Neural progenitor cell (in vitro differentiated cells): ENCODE measurements around the gene EXOSC5. TPM values are rescaled to one million over a fixed set of nuclear protein-coding genes. Genes with fewer than 3 reads are reported as not detected.

ENCODE experiments used
- DNase-seq: peaks from one replicate; pipeline ENCODE4 v3.0.0-alpha.2; 2016; ENCODE audit warnings: low spot score
- H2AFZ ChIP-seq: fragments of 200-600 bp; sonication (generic); replicated peaks from 2 replicates; pipeline ENCODE4 v1.6.1; 2016; ENCODE audit warnings: antibody characterized with exemption
- H3F3A ChIP-seq: fragments of 200-600 bp; sonication (generic); 2 replicates; pipeline ENCODE4 v1.6.1; 2016; ENCODE audit warnings: antibody characterized with exemption, low read depth
- H3K27ac ChIP-seq: fragments of 200-600 bp; sonication (generic); 2 replicates; pipeline ENCODE4 v1.5.1; 2016; ENCODE audit warnings: mild to moderate bottlenecking
- H3K27me3 ChIP-seq: fragments of 200-600 bp; sonication (generic); 2 replicates; pipeline ENCODE4 v1.6.1; 2016; ENCODE audit warnings: mild to moderate bottlenecking, moderate library complexity
- H3K36me3 ChIP-seq: fragments of 200-600 bp; sonication (generic); 2 replicates; pipeline ENCODE4 v1.5.1; 2016
- H3K4me1 ChIP-seq: fragments of 200-600 bp; sonication (generic); 2 replicates; pipeline ENCODE4 v1.6.1; 2016; ENCODE audit warnings: mixed run types
- H3K4me2 ChIP-seq: fragments of 200-600 bp; sonication (generic); 2 replicates; pipeline ENCODE4 v1.6.1; 2016
- H3K4me3 ChIP-seq: fragments of 200-600 bp; sonication (generic); 2 replicates; pipeline ENCODE4 v1.5.1; 2016
- H3K79me2 ChIP-seq: fragments of 200-600 bp; sonication (generic); 2 replicates; pipeline ENCODE4 v1.6.1; 2016; ENCODE audit warnings: low read depth
- H3K9ac ChIP-seq: fragments of 200-600 bp; sonication (generic); 2 replicates; pipeline ENCODE4 v1.6.1; 2016
- H3K9me3 ChIP-seq: fragments of 200-600 bp; sonication (generic); 2 replicates; pipeline ENCODE4 v1.5.1; 2016; ENCODE audit warnings: low read depth
- H4K20me1 ChIP-seq: fragments of 200-600 bp; sonication (generic); 2 replicates; pipeline ENCODE4 v1.6.1; 2016; ENCODE audit warnings: low read depth
- H3K27ac Mint-ChIP-seq: 3 replicates; pipeline ENCODE4 v1.8.0; 2021; ENCODE audit warnings: mixed read lengths
- H3K27me3 Mint-ChIP-seq: 2 replicates; pipeline ENCODE4 v1.8.0; 2022; ENCODE audit warnings: low read depth, mild to moderate bottlenecking, inconsistent platforms, moderate library complexity, mixed read lengths; ENCODE audit not compliant: insufficient read depth
- H3K36me3 Mint-ChIP-seq: 3 replicates; pipeline ENCODE4 v1.8.0; 2021; ENCODE audit warnings: mixed read lengths
- H3K4me1 Mint-ChIP-seq: 3 replicates; pipeline ENCODE4 v1.8.0; 2021; ENCODE audit warnings: mixed read lengths
- H3K4me3 Mint-ChIP-seq: 3 replicates; pipeline ENCODE4 v1.8.0; 2021; ENCODE audit warnings: mild to moderate bottlenecking, moderate library complexity, mixed read lengths
- H3K9me3 Mint-ChIP-seq: 3 replicates; pipeline ENCODE4 v1.8.0; 2020; ENCODE audit warnings: mixed read lengths
- EZH2 ChIP-seq: fragments of 200-600 bp; sonication (generic); IDR thresholded peaks from 2 replicates; pipeline ENCODE4 v1.6.1; 2017; ENCODE audit warnings: antibody characterized with exemption, mild to moderate bottlenecking, moderate library complexity
- EZH2phosphoT487 ChIP-seq: fragments of 200-600 bp; sonication (generic); IDR thresholded peaks from 2 replicates; pipeline ENCODE4 v1.6.1; 2017; ENCODE audit warnings: antibody characterized with exemption
- total RNA-seq: library from RNA; depleted of rRNA; stranded (reverse); fragments of >200 nt; gene quantifications from 2 replicates; pipeline ENCODE4 v1.2.3, GENCODE V29; 2015; ENCODE audit warnings: low replicate concordance
- TF ChIP-seq, protein P1 (sequence below): fragments of 200-600 bp; sonication (generic); IDR thresholded peaks from 2 replicates; pipeline ENCODE4 v1.5.1; 2017; ENCODE audit warnings: antibody characterized with exemption, mild to moderate bottlenecking

The EXOSC5 gene
- total RNA-seq, 1 donor from 2014 or later, result 10.3 TPM

GRCh38 chr19:41363753-41364523 lies 33.2 kb downstream of the EXOSC5 start, which contains the start of gene B9D2:
Gene B9D2, minus strand, starts transcription at chr19:41364149. Its CDS starts 630 bp downstream, at chr19:41363519.
- TF ChIP-seq, protein P1, sequence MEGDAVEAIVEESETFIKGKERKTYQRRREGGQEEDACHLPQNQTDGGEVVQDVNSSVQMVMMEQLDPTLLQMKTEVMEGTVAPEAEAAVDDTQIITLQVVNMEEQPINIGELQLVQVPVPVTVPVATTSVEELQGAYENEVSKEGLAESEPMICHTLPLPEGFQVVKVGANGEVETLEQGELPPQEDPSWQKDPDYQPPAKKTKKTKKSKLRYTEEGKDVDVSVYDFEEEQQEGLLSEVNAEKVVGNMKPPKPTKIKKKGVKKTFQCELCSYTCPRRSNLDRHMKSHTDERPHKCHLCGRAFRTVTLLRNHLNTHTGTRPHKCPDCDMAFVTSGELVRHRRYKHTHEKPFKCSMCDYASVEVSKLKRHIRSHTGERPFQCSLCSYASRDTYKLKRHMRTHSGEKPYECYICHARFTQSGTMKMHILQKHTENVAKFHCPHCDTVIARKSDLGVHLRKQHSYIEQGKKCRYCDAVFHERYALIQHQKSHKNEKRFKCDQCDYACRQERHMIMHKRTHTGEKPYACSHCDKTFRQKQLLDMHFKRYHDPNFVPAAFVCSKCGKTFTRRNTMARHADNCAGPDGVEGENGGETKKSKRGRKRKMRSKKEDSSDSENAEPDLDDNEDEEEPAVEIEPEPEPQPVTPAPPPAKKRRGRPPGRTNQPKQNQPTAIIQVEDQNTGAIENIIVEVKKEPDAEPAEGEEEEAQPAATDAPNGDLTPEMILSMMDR, result no peak
- no peak for TF ChIP-seq EZH2
- TF ChIP-seq EZH2phosphoT487, result no peak
- Histone ChIP-seq H3K27me3 (no peaks in the 10 kb centered on the region), H3K79me2 (peaks cover 25% of the 10 kb centered on the region), H3K9me3 (no peaks in the 10 kb centered on the region), H3F3A (no peaks in the 10 kb centered on the region), H4K20me1 (no peaks in the 10 kb centered on the region), H3K4me3 (peak within 1 kb of the TSS; percentile 79), H3K4me1 (no peaks in the 10 kb centered on the region), H2AFZ (peak within 1 kb of the TSS; percentile 92), H3K27ac (peak within 1 kb of the TSS; percentile 73), H3K4me2 (peak within 1 kb of the TSS; percentile 84), H3K36me3 (no peaks in the 10 kb centered on the region), H3K9ac (peak within 1 kb of the TSS; percentile 72)
- peak within 1 kb of the TSS; percentile 100 for H3K27ac Mint-ChIP-seq
- peak within 1 kb of the TSS; percentile 97 for H3K4me3 Mint-ChIP-seq
- H3K4me1 Mint-ChIP-seq, result peaks cover 13% of the 10 kb centered on the region
- peak; percentile 99 for DNase-seq
- peaks cover 5% of the 10 kb centered on the region for H3K27me3 Mint-ChIP-seq
- H3K36me3 Mint-ChIP-seq, result peaks cover 5% of the 10 kb centered on the region
- H3K9me3 Mint-ChIP-seq, result no peaks in the 10 kb centered on the region

DNA sequence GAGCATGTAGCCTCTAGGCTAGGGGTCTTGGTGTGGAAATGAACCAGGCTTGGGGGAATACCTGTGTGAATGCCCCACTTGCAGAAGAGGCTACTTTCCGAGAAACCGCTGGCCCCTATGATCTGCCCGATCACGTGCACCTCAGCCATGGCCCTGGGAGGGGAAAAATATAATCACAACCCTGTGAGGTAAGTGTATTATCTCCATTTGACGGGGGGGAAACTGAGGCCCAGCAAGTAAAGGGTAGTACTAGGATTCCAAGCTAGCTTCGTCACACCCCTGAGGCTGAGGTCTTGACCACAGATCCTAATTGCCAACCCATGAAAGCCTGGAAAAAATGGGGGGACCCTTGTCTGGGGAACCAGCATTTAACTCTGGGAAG lies 33.8 kb downstream of the EXOSC5 start:
- Mint-ChIP-seq H3K4me1 (peaks cover 13% of the 10 kb centered on the region), H3K27ac (peak overlapping the region; percentile 100), H3K9me3 (no peaks in the 10 kb centered on the region), H3K27me3 (peaks cover 4% of the 10 kb centered on the region), H3K4me3 (peak overlapping the region; percentile 97), H3K36me3 (peaks cover 5% of the 10 kb centered on the region)
- peak overlapping the region; percentile 79 for H3K4me3 ChIP-seq
- H3K36me3 ChIP-seq, result no peaks in the 10 kb centered on the region
- no peaks in the 10 kb centered on the region for H3K27me3 ChIP-seq
- H4K20me1 ChIP-seq, result no peaks in the 10 kb centered on the region
- H3K4me1 ChIP-seq, result no peaks in the 10 kb centered on the region
- DNase-seq, result no peak
- peak overlapping the region; percentile 71 for H3K4me2 ChIP-seq
- H2AFZ ChIP-seq, result peak overlapping the region; percentile 92
- H3K9me3 ChIP-seq, result no peaks in the 10 kb centered on the region
- no peaks in the 10 kb centered on the region for H3F3A ChIP-seq
- no peak overlapping the region for H3K9ac ChIP-seq
- TF ChIP-seq EZH2 (no peak), EZH2phosphoT487 (no peak)
- TF ChIP-seq, protein P1, result no peak
- peaks cover 25% of the 10 kb centered on the region for H3K79me2 ChIP-seq
- H3K27ac ChIP-seq, result no peak overlapping the region

DNA sequence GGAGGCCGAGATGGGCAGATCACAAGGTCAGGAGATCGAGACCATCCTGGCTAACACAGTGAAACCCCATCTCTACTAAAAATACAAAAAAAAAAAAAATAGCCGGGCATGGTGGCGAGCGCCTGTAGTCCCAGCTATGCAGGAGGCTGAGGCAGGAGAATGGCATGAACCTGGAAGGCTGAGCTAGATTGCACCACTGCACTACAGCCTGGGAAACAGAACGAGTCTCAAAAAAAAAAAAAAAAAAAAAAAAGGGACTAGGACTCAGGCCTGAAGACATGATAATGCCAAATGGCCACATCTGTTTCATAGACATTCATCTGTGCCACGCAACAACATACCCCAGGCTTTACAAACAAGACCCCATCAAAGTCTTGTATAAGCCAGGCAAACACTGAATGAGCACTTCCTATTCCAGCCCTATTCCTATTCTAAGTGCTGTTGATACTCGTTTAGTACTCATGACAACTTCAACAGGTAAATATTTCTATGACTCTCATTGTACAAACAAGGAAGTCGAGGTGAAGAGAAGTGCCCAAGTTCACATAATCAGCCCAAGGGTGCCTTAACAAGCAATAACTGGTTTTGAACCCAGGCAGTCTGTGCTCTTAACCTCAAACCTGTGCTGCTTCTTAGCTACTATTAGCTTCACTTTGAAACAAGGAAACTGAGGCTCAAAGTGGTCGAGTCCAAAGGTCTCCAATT lies 34.9 kb downstream of the EXOSC5 start:
- Mint-ChIP-seq H3K4me1 (peaks cover 13% of the 10 kb centered on the region), H3K4me3 (peak overlapping the region; percentile 97), H3K9me3 (no peaks in the 10 kb centered on the region), H3K27ac (no peak overlapping the region), H3K27me3 (peaks cover 4% of the 10 kb centered on the region), H3K36me3 (peaks cover 5% of the 10 kb centered on the region)
- Histone ChIP-seq H3K79me2 (peaks cover 25% of the 10 kb centered on the region), H3F3A (no peaks in the 10 kb centered on the region), H3K27ac (no peak overlapping the region), H3K27me3 (no peaks in the 10 kb centered on the region), H4K20me1 (no peaks in the 10 kb centered on the region), H3K9me3 (no peaks in the 10 kb centered on the region), H3K4me2 (no peak overlapping the region), H3K4me3 (no peak overlapping the region), H3K9ac (no peak overlapping the region), H3K4me1 (no peaks in the 10 kb centered on the region), H3K36me3 (no peaks in the 10 kb centered on the region), H2AFZ (no peak overlapping the region)
- no peak for DNase-seq
- TF ChIP-seq EZH2, result no peak
- TF ChIP-seq, protein P1, result no peak
- no peak for TF ChIP-seq EZH2phosphoT487
